DND-41 (cell line): ENCODE data around the gene WDHD1.
A peak's percentile ranks its signal among the peaks of the same experiment; 100 is the strongest.

Experiments used
- ATAC-seq: fragments of 200-7000 bp; cut with Tn5 transposase; 3 replicates; pipeline ENCODE4 v1.9.1; 2021; ENCODE audit warnings: low read depth; ENCODE audit not compliant: insufficient read depth
- DNase-seq: peaks from one replicate; pipeline ENCODE4 v3.0.0-alpha.2; 2020
- H2AFZ ChIP-seq: 2 replicates; pipeline ENCODE4 v1.6.0; 2012; ENCODE audit warnings: low read depth, low read length
- H3K27ac ChIP-seq: 2 replicates; pipeline ENCODE4 v1.5.1; 2012; ENCODE audit warnings: low read length, inconsistent platforms
- H3K27me3 ChIP-seq: fragments of 200-600 bp; sonication (generic); 2 replicates; pipeline ENCODE4 v1.6.0; 2012; ENCODE audit warnings: low read length, mild to moderate bottlenecking, inconsistent platforms; ENCODE audit not compliant: insufficient read depth, poor library complexity
- H3K36me3 ChIP-seq: 2 replicates; pipeline ENCODE4 v1.5.1; 2012; ENCODE audit warnings: low read length, inconsistent platforms; ENCODE audit not compliant: insufficient read depth
- H3K4me1 ChIP-seq: 2 replicates; pipeline ENCODE4 v1.5.1; 2012; ENCODE audit warnings: mild to moderate bottlenecking, low read length; ENCODE audit not compliant: insufficient read depth
- H3K4me2 ChIP-seq: 2 replicates; pipeline ENCODE4 v1.6.0; 2012; ENCODE audit warnings: mild to moderate bottlenecking, moderate library complexity, low read length, inconsistent platforms; ENCODE audit not compliant: insufficient read depth
- H3K4me3 ChIP-seq, 2 experiments: fragments of 200-600 bp in 1 of 2; shearing (Covaris generic) in 1 of 2; 2 replicates each; pipeline ENCODE4 v1.5.1; 2012 to 2016; ENCODE audit warnings: inconsistent platforms in 2 of 2, low read length in 2 of 2, mild to moderate bottlenecking in 2 of 2, low read depth in 1 of 2, moderate library complexity in 1 of 2
- H3K79me2 ChIP-seq: 2 replicates; pipeline ENCODE4 v1.6.0; 2012; ENCODE audit warnings: low read length, inconsistent platforms; ENCODE audit not compliant: insufficient read depth
- H3K9ac ChIP-seq: 2 replicates; pipeline ENCODE4 v1.6.0; 2012; ENCODE audit warnings: low read depth, mild to moderate bottlenecking, inconsistent platforms, low read length, moderate library complexity
- H3K9me3 ChIP-seq: 2 replicates; pipeline ENCODE4 v1.5.1; 2012; ENCODE audit warnings: low read length, moderate library complexity, mild to moderate bottlenecking, inconsistent platforms; ENCODE audit not compliant: insufficient read depth, severe bottlenecking
- H4K20me1 ChIP-seq: 2 replicates; pipeline ENCODE4 v1.6.0; 2012; ENCODE audit warnings: low read length; ENCODE audit not compliant: insufficient read depth
- CTCF ChIP-seq: IDR thresholded peaks from 2 replicates; pipeline ENCODE4 v1.5.1; 2012; ENCODE audit warnings: borderline replicate concordance, low read length, moderate library complexity, mild to moderate bottlenecking; ENCODE audit not compliant: poor library complexity, severe bottlenecking; ENCODE audit errors: extremely low read depth
- EZH2 ChIP-seq: IDR thresholded peaks from 3 replicates; pipeline ENCODE4 v1.6.1; 2012; ENCODE audit warnings: borderline replicate concordance, low read depth, mild to moderate bottlenecking, moderate library complexity, low read length, inconsistent platforms; ENCODE audit not compliant: severe bottlenecking

WDHD1 gene

GRCh38 chr14:54893151-54893760 is 133.6 kb downstream of the WDHD1 start:
- ATAC-seq (peak; percentile 84; the same call in 2 of the 3 replicates), DNase-seq (peak; percentile 20)
- Histone ChIP-seq H3K79me2 (peaks cover 20% of the 10 kb centered on the region; the same call in 1 of the 2 replicates), H3K27ac (no peak overlapping the region), H4K20me1 (peaks cover 5% of the 10 kb centered on the region; the same call in 1 of the 2 replicates), H3K4me2 (no peak overlapping the region), H3K36me3 (no peaks in the 10 kb centered on the region), H3K27me3 (no peaks in the 10 kb centered on the region), H3K9me3 (no peaks in the 10 kb centered on the region), H3K4me1 (no peaks in the 10 kb centered on the region), H2AFZ (no peak overlapping the region), H3K9ac (no peak overlapping the region), H3K4me3 (no peak overlapping the region)
- no peak for TF ChIP-seq EZH2
- TF ChIP-seq CTCF, result peak; percentile 81

DNA sequence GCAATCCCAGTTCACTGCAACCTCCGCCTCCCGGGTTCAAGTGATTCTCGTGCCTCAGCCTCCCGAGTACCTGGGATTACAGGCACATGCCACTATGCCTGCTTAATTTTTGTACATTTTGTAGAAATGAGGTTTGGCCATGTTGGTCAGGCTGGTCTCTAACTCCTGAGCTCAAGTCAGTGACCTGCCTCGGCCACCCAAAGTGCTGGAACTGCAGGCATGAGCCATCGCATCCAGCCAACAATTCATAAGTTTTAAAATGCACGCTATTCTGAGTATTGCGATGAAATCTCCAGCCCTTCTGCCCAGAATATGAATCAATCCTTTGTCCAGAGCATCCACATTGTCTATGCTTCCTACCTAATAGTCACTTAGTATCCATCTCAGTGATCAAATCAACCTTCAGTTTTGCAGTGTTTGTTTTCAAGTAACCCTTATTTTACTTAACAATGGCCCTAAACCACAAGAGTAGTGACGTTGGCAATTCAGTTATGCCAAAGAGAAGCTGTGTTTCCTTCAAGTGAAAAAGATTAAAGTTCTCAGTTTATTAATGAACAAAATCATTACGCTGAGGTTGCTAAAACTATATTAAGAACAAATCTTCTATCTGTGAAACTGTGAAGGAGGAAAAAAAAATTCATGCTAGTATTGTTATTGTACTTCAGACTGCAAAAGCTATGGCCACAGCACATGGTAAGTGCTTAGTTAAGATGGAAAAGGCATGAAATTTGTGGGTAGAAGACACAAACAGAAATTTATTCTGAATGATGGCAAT is 135.2 kb downstream of the WDHD1 start:
- TF ChIP-seq EZH2, result no peak
- TF ChIP-seq CTCF, result no peak
- H3K79me2 ChIP-seq, result peaks cover 23% of the 10 kb centered on the region; the same call in 1 of the 2 replicates
- H3K9me3 ChIP-seq, result no peaks in the 10 kb centered on the region
- H4K20me1 ChIP-seq, result peaks cover 5% of the 10 kb centered on the region; the same call in 1 of the 2 replicates
- H3K9ac ChIP-seq, result no peak overlapping the region
- no peak overlapping the region for H3K27ac ChIP-seq
- no peak overlapping the region for H2AFZ ChIP-seq
- H3K4me2 ChIP-seq, result no peak overlapping the region
- no peak for DNase-seq
- H3K4me1 ChIP-seq, result no peaks in the 10 kb centered on the region
- no peaks in the 10 kb centered on the region for H3K27me3 ChIP-seq
- no peak for ATAC-seq
- no peak overlapping the region for H3K4me3 ChIP-seq
- no peaks in the 10 kb centered on the region for H3K36me3 ChIP-seq

GRCh38 chr14:54890788-54891187 is 136.1 kb downstream of the WDHD1 start:
- H3K27ac ChIP-seq, result no peak overlapping the region
- H3K79me2 ChIP-seq, result peaks cover 26% of the 10 kb centered on the region; the same call in 1 of the 2 replicates
- no peak overlapping the region for H3K4me2 ChIP-seq
- no peaks in the 10 kb centered on the region for H3K36me3 ChIP-seq
- no peak overlapping the region for H2AFZ ChIP-seq
- no peaks in the 10 kb centered on the region for H3K9me3 ChIP-seq
- no peaks in the 10 kb centered on the region for H3K27me3 ChIP-seq
- ATAC-seq (no peak), DNase-seq (no peak)
- no peak overlapping the region for H3K4me3 ChIP-seq
- H3K4me1 ChIP-seq, result no peaks in the 10 kb centered on the region
- H3K9ac ChIP-seq, result no peak overlapping the region
- TF ChIP-seq EZH2, result no peak
- TF ChIP-seq CTCF, result no peak
- peaks cover 5% of the 10 kb centered on the region; the same call in 1 of the 2 replicates for H4K20me1 ChIP-seq
